ENCODE measurements around the gene SLC16A7. TPM values are rescaled to one million over a fixed set of nuclear protein-coding genes. Genes with fewer than 3 reads are reported as not detected.

SLC16A7 gene
- polyA plus RNA-seq, 6 donors from 2014 or later = 12.6 to 38.9 (median 29.1) TPM

DNA sequence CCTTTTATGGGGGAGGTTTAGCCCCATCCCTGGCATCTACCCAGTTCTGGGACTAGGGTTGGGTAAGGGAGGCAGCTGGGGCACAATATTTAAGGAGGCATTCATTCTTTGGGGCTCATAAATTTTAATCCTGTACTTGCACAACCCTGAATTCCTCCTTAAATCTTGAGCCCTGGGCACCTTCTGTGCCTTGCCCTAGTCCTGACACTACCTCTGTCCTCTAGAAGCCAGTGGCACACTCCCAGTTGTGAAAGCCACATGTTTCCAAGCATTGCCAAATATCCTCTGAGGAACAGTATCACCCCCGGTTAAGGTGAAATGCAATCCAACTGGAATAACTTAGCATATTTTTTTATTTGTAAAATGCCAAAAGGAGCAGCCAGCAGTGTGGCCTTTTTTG, 36.6 kb downstream of the SLC16A7 start:
- H3K9me3 Mint-ChIP-seq = no peaks in the 10 kb centered on the region
- H3K4me1 Mint-ChIP-seq = peaks cover 35 to 51% (median 40%) of the 10 kb centered on the region in 3 donors
- no peaks in the 10 kb centered on the region for H3K27me3 Mint-ChIP-seq
- H3K36me3 Mint-ChIP-seq = peaks cover 0 to 16% of the 10 kb centered on the region in 2 donors
- DNase-seq (no peak), ATAC-seq (ENCODE audit: low read depth in 2 of 2) (no peak)
- H3K27ac Mint-ChIP-seq = no peak overlapping the region
- H3K4me3 Mint-ChIP-seq = no peak overlapping the region

DNA sequence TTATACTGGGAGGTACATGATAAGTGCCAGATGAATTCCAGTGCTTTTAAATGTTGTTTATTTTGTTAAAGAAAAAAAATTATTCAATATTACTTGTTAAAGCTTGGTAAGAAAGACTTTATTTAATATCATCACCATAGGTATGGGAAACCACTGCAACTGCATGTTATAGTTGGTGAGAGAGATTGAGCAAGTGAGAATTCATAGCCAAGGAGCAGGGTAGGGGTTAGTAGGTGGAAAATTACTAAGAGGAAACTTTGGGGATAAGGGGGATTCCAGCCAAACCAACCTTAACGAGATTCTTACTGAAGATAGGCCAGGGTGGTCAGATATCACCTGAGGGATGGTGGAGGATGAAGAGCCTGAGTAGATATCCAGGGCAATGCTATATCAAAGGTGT, 38.4 kb downstream of the SLC16A7 start:
- peak overlapping the region in 2 of 6 donors; percentile 4 to 60 for H3K27ac Mint-ChIP-seq
- DNase-seq (no peak), ATAC-seq (ENCODE audit: low read depth in 2 of 2) (no peak)
- H3K9me3 Mint-ChIP-seq = no peaks in the 10 kb centered on the region
- peaks cover 39 to 49% (median 44%) of the 10 kb centered on the region in 3 donors for H3K4me1 Mint-ChIP-seq
- peak overlapping the region in 1 of 8 donors; percentile 52 for H3K4me3 Mint-ChIP-seq
- H3K36me3 Mint-ChIP-seq = peaks cover 0 to 8% of the 10 kb centered on the region in 2 donors
- no peaks in the 10 kb centered on the region for H3K27me3 Mint-ChIP-seq

DNA sequence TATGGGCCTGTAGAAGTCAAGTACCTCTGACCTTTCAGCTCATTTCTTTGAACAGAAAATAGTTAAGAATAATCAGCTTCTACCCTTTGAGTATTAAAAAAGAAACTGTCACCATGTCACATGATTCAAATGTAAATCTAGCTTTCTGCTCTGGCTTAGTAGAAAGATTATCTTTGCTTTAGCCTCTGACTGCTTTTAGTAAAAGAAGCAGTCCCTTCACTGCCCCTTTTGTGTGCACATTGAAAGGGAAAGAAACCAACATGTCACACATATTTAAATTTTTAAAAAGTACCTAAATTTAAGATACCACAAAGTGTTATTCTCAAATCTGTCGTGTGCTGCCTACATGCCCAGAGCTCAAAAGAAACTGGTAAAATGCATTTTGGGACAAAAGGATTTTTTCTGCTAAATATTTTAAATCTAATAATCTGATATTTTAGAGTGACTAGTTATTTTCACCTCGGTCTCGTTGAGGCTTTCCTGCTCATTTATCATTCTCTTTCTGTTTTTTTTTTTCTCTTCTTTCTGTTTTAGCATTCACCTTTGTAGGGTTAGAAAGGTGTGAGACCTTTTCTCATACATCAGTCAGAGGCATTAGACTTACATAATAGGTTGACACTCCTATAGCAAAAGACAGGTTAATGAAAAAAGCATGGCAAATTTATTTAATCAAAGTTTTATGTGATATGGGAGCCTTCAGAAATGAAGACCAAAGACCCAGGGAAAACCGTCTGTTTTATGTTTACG, 41.3 kb downstream of the SLC16A7 start:
- no peak for ATAC-seq (ENCODE audit: low read depth in 2 of 2)
- no peaks in the 10 kb centered on the region for H3K9me3 Mint-ChIP-seq
- H3K36me3 Mint-ChIP-seq = peaks cover under 1 to 8% of the 10 kb centered on the region in 2 donors
- peaks cover 34 to 50% (median 44%) of the 10 kb centered on the region in 3 donors for H3K4me1 Mint-ChIP-seq
- H3K27me3 Mint-ChIP-seq = no peaks in the 10 kb centered on the region
- no peak for DNase-seq
- H3K27ac Mint-ChIP-seq = peak overlapping the region in 3 of 6 donors; percentile 30 to 78 (median 78)
- no peak overlapping the region for H3K4me3 Mint-ChIP-seq

DNA sequence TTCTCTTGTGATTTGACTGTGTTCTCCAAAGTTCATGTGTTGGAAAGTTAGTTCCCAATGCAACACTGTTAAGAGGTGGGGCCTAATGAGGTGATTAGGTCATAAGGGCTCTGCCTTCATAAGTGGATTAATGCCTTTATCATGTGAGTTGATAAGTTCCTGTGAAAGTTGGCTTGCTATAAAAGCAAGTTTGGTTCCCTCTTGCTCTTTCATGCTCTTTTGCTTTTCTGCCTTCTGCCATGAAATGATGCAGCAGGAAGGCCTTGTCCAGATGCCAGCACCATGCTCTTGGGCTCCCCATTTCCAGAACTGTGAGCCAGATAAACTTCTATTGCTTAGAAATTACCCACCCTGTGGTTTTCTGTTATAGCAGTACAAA, 41.9 kb downstream of the SLC16A7 start:
- no peaks in the 10 kb centered on the region for H3K27me3 Mint-ChIP-seq
- peak overlapping the region in 4 of 6 donors; percentile 8 to 78 (median 24) for H3K27ac Mint-ChIP-seq
- ATAC-seq (ENCODE audit: low read depth in 2 of 2) = no peak
- no peaks in the 10 kb centered on the region for H3K9me3 Mint-ChIP-seq
- no peak overlapping the region for H3K4me3 Mint-ChIP-seq
- peaks cover 6 to 14% of the 10 kb centered on the region in 2 donors for H3K36me3 Mint-ChIP-seq
- no peak for DNase-seq
- peaks cover 37 to 46% (median 44%) of the 10 kb centered on the region in 3 donors for H3K4me1 Mint-ChIP-seq

DNA sequence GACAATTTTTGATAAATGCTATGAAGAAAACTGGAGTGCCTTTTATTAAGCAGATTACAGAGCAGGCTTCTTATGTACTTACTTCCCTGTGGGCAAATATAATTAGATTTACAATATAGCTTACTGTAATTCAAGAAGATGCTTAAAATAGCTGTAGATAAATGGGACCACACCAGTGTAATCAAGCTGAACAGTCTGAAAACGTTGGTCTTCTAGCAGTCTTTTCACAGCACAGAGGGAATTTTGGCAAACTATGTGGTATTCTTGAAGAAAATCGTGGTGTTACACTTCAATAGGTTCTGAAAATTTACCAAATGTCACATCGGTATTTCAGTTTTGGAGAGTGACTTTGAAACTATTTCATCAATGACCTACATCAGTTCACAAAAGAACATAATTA, 47.7 kb downstream of the SLC16A7 start:
- Mint-ChIP-seq H3K27ac (peak overlapping the region in 1 of 6 donors; percentile 23), H3K4me3 (no peak overlapping the region), H3K4me1 (peaks cover 21 to 30% (median 24%) of the 10 kb centered on the region in 3 donors), H3K27me3 (no peaks in the 10 kb centered on the region), H3K9me3 (peaks cover 4 to 18% (median 13%) of the 10 kb centered on the region in 7 donors), H3K36me3 (peaks cover 40 to 48% of the 10 kb centered on the region in 2 donors)
- DNase-seq (no peak), ATAC-seq (ENCODE audit: low read depth in 2 of 2) (no peak)

DNA sequence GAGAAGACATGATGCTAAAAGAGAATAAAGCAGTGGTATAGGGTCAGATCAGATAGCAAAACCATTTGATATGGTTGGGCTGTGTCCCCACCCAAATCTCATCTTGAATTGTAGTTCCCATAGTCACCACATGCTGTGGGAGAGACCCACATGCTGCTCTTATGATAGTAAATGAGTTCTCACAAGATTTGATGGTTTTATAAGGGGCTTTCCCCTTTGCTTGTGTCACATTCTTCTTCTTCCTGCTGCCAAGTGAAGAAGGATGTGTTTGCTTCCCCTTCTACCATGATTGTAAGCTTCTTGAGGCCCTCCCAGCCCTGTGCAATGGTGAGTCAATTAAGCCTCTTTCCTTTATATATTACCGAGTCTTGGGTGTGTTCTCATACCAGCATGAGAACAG, 49.4 kb downstream of the SLC16A7 start:
- peak in 1 of 2 donors; percentile 20 for ATAC-seq (ENCODE audit: low read depth in 2 of 2)
- Mint-ChIP-seq H3K36me3 (peaks cover 46 to 47% of the 10 kb centered on the region in 2 donors), H3K27me3 (no peaks in the 10 kb centered on the region), H3K9me3 (peaks cover 4 to 18% (median 13%) of the 10 kb centered on the region in 7 donors), H3K27ac (no peak overlapping the region), H3K4me1 (peaks cover 23 to 31% (median 29%) of the 10 kb centered on the region in 3 donors), H3K4me3 (no peak overlapping the region)
- DNase-seq = no peak

DNA sequence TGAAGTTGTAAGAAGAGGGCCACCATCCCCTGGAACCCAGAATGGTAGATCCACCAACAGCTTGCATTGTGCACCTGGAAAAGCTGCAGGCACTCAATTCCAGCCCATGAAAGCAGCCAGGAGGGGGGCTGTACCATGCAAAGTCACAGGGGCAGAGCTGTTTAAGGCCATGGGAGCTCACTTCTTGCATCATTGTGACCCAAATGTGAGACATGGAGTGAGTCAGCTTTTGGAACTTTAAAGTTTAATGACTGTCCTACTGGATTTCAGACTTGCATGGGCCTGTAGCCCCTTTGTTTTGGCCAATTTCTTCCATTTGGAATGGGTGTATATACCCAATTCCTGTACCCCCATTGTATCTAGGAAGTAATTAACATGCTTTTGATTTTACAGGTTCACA, 50.8 kb downstream of the SLC16A7 start:
- Mint-ChIP-seq H3K27me3 (no peaks in the 10 kb centered on the region), H3K27ac (peak overlapping the region in 1 of 6 donors; percentile 36), H3K4me3 (no peak overlapping the region), H3K36me3 (peaks cover 46 to 47% of the 10 kb centered on the region in 2 donors), H3K4me1 (peaks cover 33 to 37% (median 34%) of the 10 kb centered on the region in 3 donors), H3K9me3 (peaks cover 4 to 18% (median 13%) of the 10 kb centered on the region in 7 donors)
- DNase-seq (no peak), ATAC-seq (ENCODE audit: low read depth in 2 of 2) (no peak)

DNA sequence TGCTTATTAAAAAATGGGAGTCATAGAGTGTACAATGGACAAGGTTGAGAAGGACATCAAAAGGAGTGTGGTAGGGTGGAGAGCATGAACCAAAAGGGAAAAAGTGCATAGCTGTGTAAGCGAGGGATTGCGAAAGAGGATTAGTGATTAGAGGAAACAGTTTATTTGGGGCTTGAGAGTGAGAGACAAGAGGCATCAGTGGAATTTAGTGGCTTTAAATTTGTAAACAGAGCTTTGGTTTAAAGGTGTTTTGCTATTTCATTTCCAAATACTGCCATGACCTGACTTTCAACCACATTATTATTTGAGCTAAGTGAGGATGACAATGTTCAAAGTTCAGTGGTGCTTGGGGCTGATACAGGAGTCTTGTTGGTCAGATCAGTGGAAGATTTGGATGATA, 53.4 kb downstream of the SLC16A7 start:
- Mint-ChIP-seq H3K4me3 (no peak overlapping the region), H3K9me3 (peaks cover 3 to 18% (median 13%) of the 10 kb centered on the region in 7 donors), H3K4me1 (peaks cover 27 to 34% (median 29%) of the 10 kb centered on the region in 3 donors), H3K27me3 (no peaks in the 10 kb centered on the region), H3K27ac (peak overlapping the region in 2 of 6 donors; percentile 0 to 37), H3K36me3 (peaks cover 34 to 40% of the 10 kb centered on the region in 2 donors)
- ATAC-seq (ENCODE audit: low read depth in 2 of 2) = no peak
- DNase-seq = no peak

DNA sequence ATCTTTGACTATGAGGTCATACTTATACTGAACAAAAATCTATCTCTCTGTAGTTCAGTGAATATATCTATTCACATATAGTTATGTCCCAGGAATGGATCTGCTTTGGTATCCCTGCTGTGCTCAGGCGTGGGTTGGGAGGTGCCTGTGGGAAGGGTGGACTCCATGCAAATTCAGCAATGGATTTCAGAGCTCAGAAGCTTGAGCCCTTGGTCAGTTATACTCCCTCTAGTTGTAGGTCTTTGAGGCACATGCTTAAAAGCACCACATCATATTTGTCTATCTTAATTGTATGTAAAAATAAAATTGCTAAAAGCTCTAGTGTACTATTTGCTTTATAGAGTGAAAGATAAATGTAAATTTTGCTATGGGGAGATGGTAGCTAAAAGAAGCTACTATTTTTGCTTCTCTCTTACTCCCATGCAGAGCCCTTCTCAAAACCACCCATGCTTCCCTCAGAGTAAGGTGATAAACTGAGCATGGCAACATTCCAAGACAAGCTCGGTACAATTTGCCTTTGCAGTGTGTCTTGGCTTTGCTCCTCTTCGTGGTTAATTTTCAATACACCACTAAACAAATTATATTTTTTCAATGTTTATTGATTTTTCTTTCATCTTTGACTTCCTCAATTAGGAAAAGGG, 54.9 kb downstream of the SLC16A7 start:
- Mint-ChIP-seq H3K36me3 (peaks cover 22 to 27% of the 10 kb centered on the region in 2 donors), H3K4me1 (peaks cover 22 to 28% (median 25%) of the 10 kb centered on the region in 3 donors), H3K27ac (peak overlapping the region in 1 of 6 donors; percentile 68), H3K9me3 (peaks cover 0 to 6% (median 3%) of the 10 kb centered on the region in 7 donors), H3K4me3 (no peak overlapping the region), H3K27me3 (no peaks in the 10 kb centered on the region)
- peak in 1 of 2 donors; percentile 14 for ATAC-seq (ENCODE audit: low read depth in 2 of 2)
- no peak for DNase-seq

DNA sequence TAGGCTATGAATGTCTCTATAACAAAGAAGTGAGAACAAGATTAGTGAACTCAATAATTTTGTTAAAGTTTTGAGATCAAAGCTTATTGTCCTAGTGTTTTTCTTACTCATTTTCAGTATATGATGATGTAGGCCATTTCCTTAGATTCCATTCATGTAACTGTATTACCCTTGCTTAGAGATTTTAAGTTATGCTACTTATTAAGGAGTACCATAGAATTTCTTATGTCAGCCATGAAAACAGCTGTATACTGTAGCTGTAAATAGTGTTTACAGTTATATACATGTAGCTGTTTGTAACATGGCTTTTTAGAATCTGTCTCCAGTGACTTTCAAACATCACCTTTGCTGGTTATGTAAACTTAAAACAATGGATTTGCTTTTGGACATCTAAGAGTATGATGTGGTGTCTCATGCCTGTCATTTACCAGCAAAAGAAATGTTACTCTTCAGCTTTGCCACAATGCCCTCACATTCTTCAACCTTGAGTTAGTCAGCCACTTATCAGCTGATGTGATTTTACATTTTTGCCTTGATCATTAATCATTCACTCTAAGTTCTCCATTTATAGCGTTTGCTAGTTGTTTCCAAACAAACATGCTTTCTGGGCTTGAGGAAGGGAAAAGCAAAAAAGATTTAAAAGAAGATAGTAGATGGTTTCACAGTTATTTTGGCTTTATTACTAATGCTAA, 55.5 kb downstream of the SLC16A7 start:
- Mint-ChIP-seq H3K36me3 (peaks cover 19 to 23% of the 10 kb centered on the region in 2 donors), H3K4me1 (peaks cover 21 to 28% (median 23%) of the 10 kb centered on the region in 3 donors), H3K9me3 (peaks cover 0 to 4% (median 2%) of the 10 kb centered on the region in 7 donors), H3K27ac (peak overlapping the region in 2 of 6 donors; percentile 23 to 69), H3K27me3 (no peaks in the 10 kb centered on the region), H3K4me3 (no peak overlapping the region)
- no peak for DNase-seq
- no peak for ATAC-seq (ENCODE audit: low read depth in 2 of 2)

DNA sequence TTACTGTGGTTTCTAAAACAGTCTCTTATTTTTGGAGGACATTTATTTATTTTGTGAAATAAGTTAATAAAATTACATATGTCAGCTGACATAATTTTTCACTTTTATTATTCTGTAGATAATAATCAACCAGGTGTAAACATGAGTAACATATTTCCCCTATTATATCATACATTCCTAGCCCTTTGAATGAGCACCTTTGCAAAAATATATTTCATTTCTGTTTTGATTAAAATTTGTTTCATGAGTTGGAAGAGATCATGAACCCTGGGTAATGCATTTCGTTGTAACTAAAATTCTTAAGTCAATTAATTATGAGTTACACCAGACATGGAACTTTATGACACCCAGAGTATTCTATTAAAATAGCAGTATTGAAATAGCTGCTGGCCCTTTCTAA, 56.3 kb downstream of the SLC16A7 start:
- H3K27ac Mint-ChIP-seq = no peak overlapping the region
- no peaks in the 10 kb centered on the region for H3K27me3 Mint-ChIP-seq
- H3K4me3 Mint-ChIP-seq = no peak overlapping the region
- DNase-seq (no peak), ATAC-seq (ENCODE audit: low read depth in 2 of 2) (no peak)
- peaks cover 0 to 3% (median 0%) of the 10 kb centered on the region in 7 donors for H3K9me3 Mint-ChIP-seq
- peaks cover 21 to 28% (median 23%) of the 10 kb centered on the region in 3 donors for H3K4me1 Mint-ChIP-seq
- H3K36me3 Mint-ChIP-seq = peaks cover 16 to 17% of the 10 kb centered on the region in 2 donors

DNA sequence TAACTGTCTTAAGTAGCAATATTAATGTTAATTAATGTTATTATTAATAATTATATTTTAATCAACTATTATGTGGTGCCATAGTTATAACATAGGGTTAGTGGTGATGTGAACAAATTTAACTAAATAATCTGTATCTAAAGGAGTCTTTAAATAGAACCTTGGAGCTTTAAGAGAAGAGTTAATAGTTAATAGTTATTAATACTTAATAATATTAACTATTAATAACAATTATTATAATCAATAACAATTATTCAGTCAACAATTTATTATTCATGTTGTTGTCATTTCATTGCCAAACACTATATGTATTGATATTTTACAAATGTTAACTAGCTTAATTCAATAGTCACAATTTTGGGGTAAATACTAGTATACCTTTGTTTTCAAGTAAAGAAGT, 58.2 kb downstream of the SLC16A7 start:
- peaks cover 10 to 24% (median 15%) of the 10 kb centered on the region in 3 donors for H3K4me1 Mint-ChIP-seq
- DNase-seq (no peak), ATAC-seq (ENCODE audit: low read depth in 2 of 2) (no peak)
- H3K4me3 Mint-ChIP-seq = no peak overlapping the region
- H3K27me3 Mint-ChIP-seq = no peaks in the 10 kb centered on the region
- no peak overlapping the region for H3K27ac Mint-ChIP-seq
- H3K36me3 Mint-ChIP-seq = peaks cover under 1 to 1% of the 10 kb centered on the region in 2 donors
- no peaks in the 10 kb centered on the region for H3K9me3 Mint-ChIP-seq

DNA sequence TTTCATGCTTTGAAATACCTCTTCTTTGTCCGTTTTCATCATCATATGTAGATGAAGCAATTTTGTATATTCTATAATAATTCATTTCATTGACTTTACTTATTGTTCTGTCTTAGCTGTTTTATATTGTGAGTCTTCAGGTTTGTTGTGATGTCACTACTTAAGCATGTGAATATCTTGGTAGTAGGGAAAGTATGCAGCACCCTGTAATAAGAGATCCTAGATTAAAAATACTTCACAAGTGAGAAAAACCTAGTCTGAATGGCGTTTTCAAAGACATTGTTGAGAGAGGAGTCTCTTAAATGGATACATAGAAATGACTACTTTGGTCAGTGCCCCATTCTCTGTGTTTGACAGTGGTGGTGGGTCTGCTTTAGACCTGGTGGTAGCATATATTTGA, 61.4 kb downstream of the SLC16A7 start:
- Mint-ChIP-seq H3K27me3 (no peaks in the 10 kb centered on the region), H3K9me3 (no peaks in the 10 kb centered on the region), H3K36me3 (no peaks in the 10 kb centered on the region), H3K27ac (peak overlapping the region in 1 of 6 donors; percentile 19), H3K4me1 (peaks cover 8 to 18% (median 8%) of the 10 kb centered on the region in 3 donors), H3K4me3 (no peak overlapping the region)
- DNase-seq (no peak), ATAC-seq (ENCODE audit: low read depth in 2 of 2) (no peak)
